ENCODE results near the gene PAMR1.

PAMR1 gene

GRCh38 chr11:35514481-35514880, 10.9 kb downstream of the PAMR1 start:
- H3K4me1 ChIP-seq (ENCODE audit: insufficient read depth, low read length, poor library complexity, severe bottlenecking): no peaks in the 10 kb centered on the region
- no peak overlapping the region for H3K9ac ChIP-seq (ENCODE audit: low read depth, low read length, poor library complexity, severe bottlenecking)
- no peaks in the 10 kb centered on the region for H4K20me1 ChIP-seq (ENCODE audit: insufficient read depth, low read length, poor library complexity, severe bottlenecking)
- H3K79me2 ChIP-seq (ENCODE audit: insufficient read depth, low read length): no peaks in the 10 kb centered on the region
- H3K36me3 ChIP-seq (ENCODE audit: insufficient read depth, low read length): no peaks in the 10 kb centered on the region
- no peaks in the 10 kb centered on the region for H3F3A ChIP-seq (ENCODE audit: low read depth)
- H3K9me3 ChIP-seq (ENCODE audit: insufficient read depth, low read depth, low read length): no peaks in the 10 kb centered on the region
- no peak overlapping the region for H3K4me3 ChIP-seq (ENCODE audit: low read length, poor library complexity, severe bottlenecking)
- TF ChIP-seq EZH2phosphoT487 (IDR thresholded peaks at IDR 0.05; ENCODE audit: borderline replicate concordance) (no peak), CTCF (conservative IDR thresholded peaks at IDR 0.05; ENCODE audit: low read length) (no peak)
- H3K4me2 ChIP-seq (ENCODE audit: low read depth, low read length, poor library complexity, severe bottlenecking): no peak overlapping the region
- no peak overlapping the region for H2AFZ ChIP-seq (ENCODE audit: low read length)
- H3K9me2 ChIP-seq (replicated peaks; ENCODE audit: low read depth, low read length): no peaks in the 10 kb centered on the region
- H3K27me3 ChIP-seq (ENCODE audit: insufficient read depth, low read length, poor library complexity, severe bottlenecking): no peaks in the 10 kb centered on the region

- Histone ChIP-seq H3K4me2 (ENCODE audit: low read depth, low read length, poor library complexity, severe bottlenecking) (no peak overlapping the region), H3K4me1 (ENCODE audit: insufficient read depth, low read length, poor library complexity, severe bottlenecking) (no peaks in the 10 kb centered on the region), H2AFZ (ENCODE audit: low read length) (no peak overlapping the region), H3K9me3 (ENCODE audit: insufficient read depth, low read depth, low read length) (0 out of 2 replicates have a peak, but pooled peaks cover 6% of the 10 kb centered on the region), H3K27me3 (ENCODE audit: insufficient read depth, low read length, poor library complexity, severe bottlenecking) (no peaks in the 10 kb centered on the region), H3K79me2 (ENCODE audit: insufficient read depth, low read length) (no peaks in the 10 kb centered on the region), H3K9ac (ENCODE audit: low read depth, low read length, poor library complexity, severe bottlenecking) (no peak overlapping the region), H4K20me1 (ENCODE audit: insufficient read depth, low read length, poor library complexity, severe bottlenecking) (no peaks in the 10 kb centered on the region), H3K4me3 (ENCODE audit: low read length, poor library complexity, severe bottlenecking) (no peak overlapping the region), H3K9me2 (replicated peaks; ENCODE audit: low read depth, low read length) (no peaks in the 10 kb centered on the region), H3F3A (ENCODE audit: low read depth) (no peaks in the 10 kb centered on the region), H3K36me3 (ENCODE audit: insufficient read depth, low read length) (no peaks in the 10 kb centered on the region)
- TF ChIP-seq EZH2phosphoT487 (IDR thresholded peaks at IDR 0.05; ENCODE audit: borderline replicate concordance) (no peak), CTCF (conservative IDR thresholded peaks at IDR 0.05; ENCODE audit: low read length) (no peak)
Observed at GRCh38 chr11:35511666-35512065, 13.8 kb downstream of the PAMR1 start.

GRCh38 chr11:35507688-35508087, 17.7 kb downstream of the PAMR1 start:
- Histone ChIP-seq H3K27me3 (ENCODE audit: insufficient read depth, low read length, poor library complexity, severe bottlenecking) (no peaks in the 10 kb centered on the region), H3K9me3 (ENCODE audit: insufficient read depth, low read depth, low read length) (0 out of 2 replicates have a peak, but pooled peaks cover 6% of the 10 kb centered on the region), H3K4me1 (ENCODE audit: insufficient read depth, low read length, poor library complexity, severe bottlenecking) (no peaks in the 10 kb centered on the region), H2AFZ (ENCODE audit: low read length) (no peak overlapping the region), H3K9me2 (replicated peaks; ENCODE audit: low read depth, low read length) (no peaks in the 10 kb centered on the region), H3F3A (ENCODE audit: low read depth) (no peaks in the 10 kb centered on the region), H3K36me3 (ENCODE audit: insufficient read depth, low read length) (no peaks in the 10 kb centered on the region), H3K79me2 (ENCODE audit: insufficient read depth, low read length) (no peaks in the 10 kb centered on the region), H4K20me1 (ENCODE audit: insufficient read depth, low read length, poor library complexity, severe bottlenecking) (no peaks in the 10 kb centered on the region), H3K4me2 (ENCODE audit: low read depth, low read length, poor library complexity, severe bottlenecking) (no peak overlapping the region), H3K9ac (ENCODE audit: low read depth, low read length, poor library complexity, severe bottlenecking) (no peak overlapping the region), H3K4me3 (ENCODE audit: low read length, poor library complexity, severe bottlenecking) (no peak overlapping the region)
- TF ChIP-seq EZH2phosphoT487 (IDR thresholded peaks at IDR 0.05; ENCODE audit: borderline replicate concordance) (no peak), CTCF (conservative IDR thresholded peaks at IDR 0.05; ENCODE audit: low read length) (no peak)

All from Loucy (cell line).